Right lobe of liver (tissue), 4 donors: Measurements from ENCODE around the gene SLC6A18.

Experiments used
- POLR2A ChIP-seq: fragments of 450-650 bp; IDR thresholded peaks from one replicate; pipeline ENCODE4 v1.6.1; 2017; ENCODE audit warnings: antibody characterized with exemption, mild to moderate bottlenecking
- TF ChIP-seq, protein P1 (sequence below), 4 donors: fragments of 200-600 bp in 3 of 4; fragments of 450-650 bp in 1 of 4; IDR thresholded peaks; one replicate each; pipeline versions ENCODE4 v1.5.1 to v1.8.0; 2016 to 2022; ENCODE audit warnings: antibody characterized with exemption in 4 of 4, mild to moderate bottlenecking in 2 of 4
- donor health status: DM: no; HTN: no; CAD: no.
- donor health status: DM: no; HTN: no; CAD: no.
- donor health status: DM: no; HTN: yes; CAD: no.

DNA sequence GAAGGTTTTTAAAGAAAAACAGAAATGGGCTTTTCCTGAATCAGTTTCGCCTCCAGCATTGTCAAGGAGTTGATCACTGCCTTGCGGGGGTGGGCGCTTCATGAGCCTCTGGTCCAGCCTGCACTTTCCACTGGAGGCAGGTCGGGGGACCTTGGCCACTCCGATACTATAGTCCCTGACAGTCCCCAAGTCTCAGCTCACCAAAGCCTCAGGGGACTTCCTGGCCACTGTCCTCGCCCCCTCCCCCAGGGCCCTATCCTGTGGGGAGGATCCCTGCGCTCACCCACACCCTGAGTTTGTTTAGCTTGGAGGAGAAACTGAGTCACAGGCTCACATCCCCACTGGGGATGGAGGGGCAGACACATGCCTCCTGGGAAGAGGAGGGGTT is 22.4 kb upstream of the SLC6A18 start:
- no peak for TF ChIP-seq POLR2A
- TF ChIP-seq, protein P1, sequence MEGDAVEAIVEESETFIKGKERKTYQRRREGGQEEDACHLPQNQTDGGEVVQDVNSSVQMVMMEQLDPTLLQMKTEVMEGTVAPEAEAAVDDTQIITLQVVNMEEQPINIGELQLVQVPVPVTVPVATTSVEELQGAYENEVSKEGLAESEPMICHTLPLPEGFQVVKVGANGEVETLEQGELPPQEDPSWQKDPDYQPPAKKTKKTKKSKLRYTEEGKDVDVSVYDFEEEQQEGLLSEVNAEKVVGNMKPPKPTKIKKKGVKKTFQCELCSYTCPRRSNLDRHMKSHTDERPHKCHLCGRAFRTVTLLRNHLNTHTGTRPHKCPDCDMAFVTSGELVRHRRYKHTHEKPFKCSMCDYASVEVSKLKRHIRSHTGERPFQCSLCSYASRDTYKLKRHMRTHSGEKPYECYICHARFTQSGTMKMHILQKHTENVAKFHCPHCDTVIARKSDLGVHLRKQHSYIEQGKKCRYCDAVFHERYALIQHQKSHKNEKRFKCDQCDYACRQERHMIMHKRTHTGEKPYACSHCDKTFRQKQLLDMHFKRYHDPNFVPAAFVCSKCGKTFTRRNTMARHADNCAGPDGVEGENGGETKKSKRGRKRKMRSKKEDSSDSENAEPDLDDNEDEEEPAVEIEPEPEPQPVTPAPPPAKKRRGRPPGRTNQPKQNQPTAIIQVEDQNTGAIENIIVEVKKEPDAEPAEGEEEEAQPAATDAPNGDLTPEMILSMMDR (IDR thresholded peaks at IDR 0.05): no peak
